GM19025 (cell line): ENCODE results near the gene OR4D2.

Experiments
- ATAC-seq: cut with Tn5 transposase; IDR thresholded peaks from one replicate; pipeline ENCODE4 v1.9.1; 2021; ENCODE audit warnings: mild to moderate bottlenecking, low read depth, moderate library complexity; ENCODE audit not compliant: unreplicated experiment

Gene OR4D2

GRCh38 chr17:58172369-58173071, 5.7 kb downstream of the OR4D2 start:
- no peak for ATAC-seq

- ATAC-seq = no peak
Measured at GRCh38 chr17:58174871-58175270, 8.1 kb downstream of the OR4D2 start.

GRCh38 chr17:58176200-58176599, 9.4 kb downstream of the OR4D2 start:
- no peak for ATAC-seq

GRCh38 chr17:58181796-58182195, 15.0 kb downstream of the OR4D2 start:
- no peak for ATAC-seq

GRCh38 chr17:58183514-58183913, 16.7 kb downstream of the OR4D2 start:
- ATAC-seq = no peak

- no peak for ATAC-seq
Measured at GRCh38 chr17:58184308-58184985, 17.7 kb downstream of the OR4D2 start.

GRCh38 chr17:58184986-58185761, 18.4 kb downstream of the OR4D2 start:
- ATAC-seq = no peak

- no peak for ATAC-seq
Measured at GRCh38 chr17:58186591-58186990, 19.8 kb downstream of the OR4D2 start.

GRCh38 chr17:58187063-58187462, 20.3 kb downstream of the OR4D2 start:
- ATAC-seq = no peak

- no peak for ATAC-seq
Measured at GRCh38 chr17:58187675-58188074, 20.9 kb downstream of the OR4D2 start.

GRCh38 chr17:58189436-58190146, 22.8 kb downstream of the OR4D2 start:
- no peak for ATAC-seq

GRCh38 chr17:58191241-58191896, 24.6 kb downstream of the OR4D2 start:
- no peak for ATAC-seq

- ATAC-seq = no peak
Measured at GRCh38 chr17:58192612-58193011, 25.8 kb downstream of the OR4D2 start, which contains the start of gene EPX. TSS of gene EPX (plus strand) at chr17:58192726. CDS start at chr17:58192847, 121 bp downstream.

- no peak for ATAC-seq
Measured at GRCh38 chr17:58193641-58194255, 27.0 kb downstream of the OR4D2 start.

GRCh38 chr17:58195518-58196123, 28.8 kb downstream of the OR4D2 start:
- ATAC-seq = no peak

- no peak for ATAC-seq
Measured at GRCh38 chr17:58196610-58197009, 29.8 kb downstream of the OR4D2 start.

GRCh38 chr17:58200024-58200633, 33.3 kb downstream of the OR4D2 start:
- ATAC-seq = no peak

GRCh38 chr17:58202859-58203258, 36.1 kb downstream of the OR4D2 start:
- ATAC-seq = no peak

GRCh38 chr17:58204796-58205195, 38.0 kb downstream of the OR4D2 start:
- no peak for ATAC-seq
